Testis (tissue), 3 donors: ENCODE data around the gene LRP1B. TPM values are rescaled to one million over a fixed set of nuclear protein-coding genes. Genes with fewer than 3 reads are reported as not detected.

Experiments used
- DNase-seq: peaks from one replicate; pipeline ENCODE4 v3.0.0-alpha.2; 2019
- H3K27ac ChIP-seq, 2 donors: fragments of 200-600 bp; sonication (generic); one replicate each; pipeline ENCODE4 v1.5.1; 2019
- H3K27me3 ChIP-seq: fragments of 200-600 bp; sonication (generic); one replicate; pipeline ENCODE4 v1.5.1; 2019
- H3K36me3 ChIP-seq: fragments of 200-600 bp; sonication (generic); one replicate; pipeline ENCODE4 v1.5.1; 2017; ENCODE audit warnings: low read depth; ENCODE audit errors: missing control alignments
- H3K4me1 ChIP-seq: fragments of 200-600 bp; sonication (generic); one replicate; pipeline ENCODE4 v1.5.1; 2019
- H3K4me3 ChIP-seq, 2 donors: fragments of 200-600 bp; sonication (generic); one replicate each; pipeline ENCODE4 v1.5.1; 2017 to 2019
- H3K9me3 ChIP-seq: fragments of 200-600 bp; sonication (generic); one replicate; pipeline ENCODE4 v1.5.1; 2017
- POLR2A ChIP-seq: fragments of 450-650 bp; IDR thresholded peaks from one replicate; pipeline ENCODE4 v1.6.1; 2017; ENCODE audit warnings: antibody characterized with exemption, mild to moderate bottlenecking, moderate library complexity
- WGBS, 2 donors: methylation state at CpG; one replicate each; pipeline ENCODE4 v1.1.5; 2018; 5-methylcytosine and 5-hydroxymethylcytosine counted together
- intact Hi-C: fragments of 100-400 bp; cut with DNase I; formaldehyde crosslinking; loops from one replicate; pipeline ENCODE4 v1.15.1; 2023; ENCODE audit warnings: low total_unique reads
- polyA plus RNA-seq: library from polyadenylated mRNA; stranded (reverse); fragments of 350-450 nt; fragmentation: Illumina TruSeq; extraction: RNeasy Lipid Tissue Mini Kit (QIAGEN cat#74804); gene quantifications from one replicate; pipeline ENCODE4 v1.2.3, GENCODE V29; 2014; ENCODE audit warnings: low read depth, low replicate concordance; ENCODE audit not compliant: insufficient read depth
- total RNA-seq, 2 donors: library from RNA; depleted of rRNA; stranded (reverse); fragments of >200 nt; gene quantifications; one replicate each; pipeline ENCODE4 v1.2.3, GENCODE V29; 2016
- TF ChIP-seq, protein P1 (sequence below), 3 experiments: fragments of 450-650 bp in 2 of 3; fragments of 200-600 bp in 1 of 3; sonication (generic) in 1 of 3; IDR thresholded peaks; one replicate each; pipeline ENCODE4 v1.5.1; 2016 to 2019; ENCODE audit warnings: antibody characterized with exemption in 3 of 3, mild to moderate bottlenecking in 2 of 3, moderate library complexity in 1 of 3

Gene LRP1B
- total and polyA plus RNA-seq, 3 donors from 2014 or later: 0.79 to 1.9 (median 0.84) TPM

DNA sequence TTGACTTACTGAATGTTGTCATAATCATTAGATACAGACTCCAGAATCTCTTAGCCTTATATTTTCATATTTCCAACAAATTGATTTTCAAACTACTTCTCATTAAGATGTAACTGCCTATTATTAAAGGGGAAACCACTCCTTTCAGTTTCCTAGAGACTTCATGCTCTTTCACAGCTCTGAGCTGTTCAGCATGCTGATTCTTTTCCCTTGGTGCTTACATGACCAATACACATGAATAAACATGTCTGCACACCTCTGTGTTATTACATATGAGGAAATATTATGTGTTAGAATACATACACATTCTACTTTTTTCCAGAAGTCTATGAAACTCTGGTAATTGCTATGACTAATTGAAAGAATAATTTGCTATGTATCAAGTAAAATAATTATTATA is 200.0 kb downstream of the LRP1B start:
- H3K9me3 ChIP-seq: no peaks in the 10 kb centered on the region
- no peaks in the 10 kb centered on the region for H3K36me3 ChIP-seq
- no peak for TF ChIP-seq POLR2A
- TF ChIP-seq, protein P1, sequence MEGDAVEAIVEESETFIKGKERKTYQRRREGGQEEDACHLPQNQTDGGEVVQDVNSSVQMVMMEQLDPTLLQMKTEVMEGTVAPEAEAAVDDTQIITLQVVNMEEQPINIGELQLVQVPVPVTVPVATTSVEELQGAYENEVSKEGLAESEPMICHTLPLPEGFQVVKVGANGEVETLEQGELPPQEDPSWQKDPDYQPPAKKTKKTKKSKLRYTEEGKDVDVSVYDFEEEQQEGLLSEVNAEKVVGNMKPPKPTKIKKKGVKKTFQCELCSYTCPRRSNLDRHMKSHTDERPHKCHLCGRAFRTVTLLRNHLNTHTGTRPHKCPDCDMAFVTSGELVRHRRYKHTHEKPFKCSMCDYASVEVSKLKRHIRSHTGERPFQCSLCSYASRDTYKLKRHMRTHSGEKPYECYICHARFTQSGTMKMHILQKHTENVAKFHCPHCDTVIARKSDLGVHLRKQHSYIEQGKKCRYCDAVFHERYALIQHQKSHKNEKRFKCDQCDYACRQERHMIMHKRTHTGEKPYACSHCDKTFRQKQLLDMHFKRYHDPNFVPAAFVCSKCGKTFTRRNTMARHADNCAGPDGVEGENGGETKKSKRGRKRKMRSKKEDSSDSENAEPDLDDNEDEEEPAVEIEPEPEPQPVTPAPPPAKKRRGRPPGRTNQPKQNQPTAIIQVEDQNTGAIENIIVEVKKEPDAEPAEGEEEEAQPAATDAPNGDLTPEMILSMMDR (IDR thresholded peaks at IDR 0.05): no peak
- intact Hi-C loops: no loop called here
- no peak overlapping the region for H3K27ac ChIP-seq
- no peaks in the 10 kb centered on the region for H3K4me1 ChIP-seq
- H3K27me3 ChIP-seq: no peaks in the 10 kb centered on the region
- no peak overlapping the region for H3K4me3 ChIP-seq
- no peak for DNase-seq

DNA sequence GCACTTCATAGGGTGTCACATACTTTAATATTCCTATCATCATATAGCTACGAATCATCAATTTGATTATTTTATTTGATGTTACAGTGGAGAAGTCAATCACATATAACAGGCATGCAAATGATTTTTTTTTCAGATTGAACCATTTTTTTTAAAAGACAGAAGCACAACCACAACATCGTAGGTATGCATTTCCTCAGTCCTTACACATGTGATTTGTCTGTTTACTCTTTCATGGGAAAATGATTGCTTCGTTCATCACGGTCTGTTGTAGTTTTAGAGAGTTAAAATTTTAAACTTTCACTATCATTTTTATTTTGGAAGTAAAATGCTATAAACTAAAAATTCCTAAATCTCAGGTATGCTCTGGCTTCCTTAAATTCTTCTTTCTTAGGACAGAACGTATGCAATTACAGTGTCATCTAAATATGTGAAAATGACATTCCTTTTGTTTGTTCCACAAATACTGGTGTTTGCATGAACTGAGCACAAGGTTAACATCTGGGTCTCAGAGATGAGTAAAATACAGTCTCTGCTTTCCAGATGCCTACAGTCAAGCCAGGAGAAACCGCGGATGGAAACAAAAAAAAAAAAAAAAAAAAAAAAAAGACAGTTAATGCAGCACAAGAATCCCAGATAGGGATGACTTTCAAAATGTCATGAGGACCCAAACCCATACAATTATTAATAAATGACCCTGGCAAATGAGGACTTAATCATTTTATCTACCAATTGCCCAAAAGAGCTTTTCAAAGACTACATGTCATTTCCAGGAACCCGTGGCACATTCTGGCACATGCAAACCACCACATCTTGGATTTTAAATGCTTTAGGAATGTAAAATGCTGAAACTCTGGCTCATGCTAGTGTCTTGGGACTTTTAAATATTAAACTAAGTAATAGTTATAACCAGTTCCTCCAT is 201.2 kb downstream of the LRP1B start:
- no peak overlapping the region for H3K4me3 ChIP-seq
- no peak for DNase-seq
- no peaks in the 10 kb centered on the region for H3K36me3 ChIP-seq
- 68 to 74% methylated on average over 8 of the region's 8 CpGs for WGBS, 2 donors
- no peaks in the 10 kb centered on the region for H3K27me3 ChIP-seq
- TF ChIP-seq, protein P1 (IDR thresholded peaks at IDR 0.05): no peak
- no peak for TF ChIP-seq POLR2A
- H3K4me1 ChIP-seq: no peaks in the 10 kb centered on the region
- no peaks in the 10 kb centered on the region for H3K9me3 ChIP-seq
- intact Hi-C loops: no loop called here
- no peak overlapping the region for H3K27ac ChIP-seq

DNA sequence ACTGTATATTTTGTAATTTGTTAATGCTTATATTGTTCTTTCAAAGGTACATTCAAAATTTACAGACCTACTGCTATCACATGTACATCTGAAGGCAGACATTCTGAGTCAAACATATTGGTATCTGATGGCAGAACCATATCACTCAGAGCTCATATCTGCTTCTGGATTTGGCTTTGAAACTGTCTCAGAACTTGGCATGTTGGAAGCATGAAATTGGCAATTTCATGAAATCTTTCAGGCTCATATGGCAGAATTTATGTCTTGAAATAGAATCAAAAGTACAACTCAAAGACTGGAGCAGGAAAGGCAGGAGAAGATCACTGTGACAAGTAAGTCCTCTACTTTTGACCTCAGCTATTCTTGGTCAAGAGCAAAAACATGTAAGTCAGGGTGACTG is 202.3 kb downstream of the LRP1B start:
- TF ChIP-seq, protein P1 (IDR thresholded peaks at IDR 0.05): no peak
- no peak for TF ChIP-seq POLR2A
- Histone ChIP-seq H3K4me3 (no peak overlapping the region), H3K4me1 (no peaks in the 10 kb centered on the region), H3K36me3 (no peaks in the 10 kb centered on the region), H3K9me3 (no peaks in the 10 kb centered on the region), H3K27me3 (no peaks in the 10 kb centered on the region), H3K27ac (no peak overlapping the region)
- DNase-seq: no peak
- intact Hi-C loops: no loop called here

DNA sequence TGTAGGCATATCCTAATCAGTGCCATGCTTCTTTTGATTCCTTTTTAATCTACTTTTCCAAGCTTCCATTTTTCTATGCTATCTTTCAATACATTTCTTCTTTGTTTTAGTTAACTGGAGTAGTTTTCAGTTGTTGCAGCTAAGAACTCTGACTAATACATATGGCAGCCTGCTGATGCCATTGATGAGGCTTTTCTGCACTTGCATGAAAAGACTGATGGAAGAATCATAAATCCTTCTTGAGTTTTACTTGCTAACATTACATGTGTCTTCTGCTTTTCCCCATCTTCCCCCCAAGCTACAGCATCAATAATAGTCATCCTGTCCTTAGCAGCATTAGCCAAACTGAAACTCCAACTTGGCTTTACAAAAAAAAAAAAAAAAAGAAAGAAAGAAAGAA is 203.3 kb downstream of the LRP1B start:
- H3K27ac ChIP-seq: no peak overlapping the region
- H3K27me3 ChIP-seq: no peaks in the 10 kb centered on the region
- TF ChIP-seq POLR2A: no peak
- TF ChIP-seq, protein P1 (IDR thresholded peaks at IDR 0.05): no peak
- no peaks in the 10 kb centered on the region for H3K36me3 ChIP-seq
- H3K4me3 ChIP-seq: no peak overlapping the region
- H3K9me3 ChIP-seq: no peaks in the 10 kb centered on the region
- intact Hi-C loops: no loop called here
- DNase-seq: no peak
- H3K4me1 ChIP-seq: no peaks in the 10 kb centered on the region

DNA sequence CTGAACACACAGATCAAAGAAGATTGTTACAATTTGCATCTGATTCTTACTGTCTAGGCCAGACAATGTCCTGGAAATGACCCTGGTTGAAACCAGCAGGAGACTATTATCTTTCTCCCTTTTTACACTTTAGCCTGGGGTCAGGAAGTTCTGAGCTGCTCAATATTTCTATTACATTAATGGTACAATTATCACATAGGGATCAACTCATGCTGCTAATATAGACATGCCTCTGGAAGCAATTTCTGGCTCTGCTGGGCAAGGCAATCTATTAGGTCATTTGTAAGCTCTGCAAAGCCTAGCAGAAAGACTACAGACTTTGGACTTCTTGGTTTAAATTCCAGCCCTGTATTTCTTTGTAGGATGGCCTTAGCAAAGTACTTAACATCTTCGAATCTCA is 205.3 kb downstream of the LRP1B start:
- intact Hi-C loops: no loop called here
- H3K9me3 ChIP-seq: no peaks in the 10 kb centered on the region
- H3K4me1 ChIP-seq: no peaks in the 10 kb centered on the region
- 65 to 79% methylated on average over 1 of the region's 1 CpG for WGBS, 2 donors
- H3K4me3 ChIP-seq: no peak overlapping the region
- no peaks in the 10 kb centered on the region for H3K27me3 ChIP-seq
- no peaks in the 10 kb centered on the region for H3K36me3 ChIP-seq
- TF ChIP-seq, protein P1 (IDR thresholded peaks at IDR 0.05): no peak
- H3K27ac ChIP-seq: no peak overlapping the region
- no peak for DNase-seq
